Activated CD8-positive, alpha-beta memory T cell treated with anti-CD3 and anti-CD28 coated beads, Interleukin-2, amount 50 U/mL, for 1 hour (primary cell): ENCODE measurements around the gene CCDC106.

Source experiments
- DNase-seq: peaks from one replicate; pipeline ENCODE4 v3.0.0-alpha.2; 2020; ENCODE audit errors: extremely low read depth

The CCDC106 gene

DNA sequence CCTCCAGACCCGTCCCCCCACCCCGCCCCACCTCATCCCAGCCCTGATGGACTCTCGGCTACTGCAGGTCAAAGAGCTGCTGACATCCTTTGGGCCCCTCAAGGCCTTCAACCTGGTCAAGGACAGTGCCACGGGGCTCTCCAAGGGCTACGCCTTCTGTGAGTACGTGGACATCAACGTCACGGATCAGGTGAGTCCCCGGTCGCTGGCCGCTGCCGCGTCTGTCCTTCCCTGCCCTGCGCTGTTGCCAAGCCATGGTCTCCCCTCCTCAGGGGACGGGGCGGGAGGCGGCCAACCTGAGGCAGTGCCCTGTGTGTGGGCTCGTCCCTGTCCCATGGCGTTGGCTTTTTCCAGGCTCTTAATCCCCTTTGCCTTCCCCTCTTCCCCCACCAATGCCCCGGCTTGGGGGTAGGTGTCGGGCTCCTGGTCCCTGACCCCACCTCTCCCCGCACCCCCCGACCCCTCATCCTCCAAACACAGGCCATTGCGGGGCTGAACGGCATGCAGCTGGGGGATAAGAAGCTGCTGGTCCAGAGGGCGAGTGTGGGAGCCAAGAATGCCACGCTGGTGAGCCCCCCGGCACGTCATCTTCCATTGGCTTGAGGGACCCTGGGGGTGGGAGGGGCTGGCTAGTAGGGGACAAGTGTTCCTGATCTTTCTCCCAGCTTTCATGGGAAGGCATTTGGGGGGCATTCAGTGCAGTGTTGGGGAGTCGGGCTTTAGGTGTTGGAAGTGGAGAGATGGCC, 20.8 kb downstream of the CCDC106 start:
- DNase-seq: no peak

DNA sequence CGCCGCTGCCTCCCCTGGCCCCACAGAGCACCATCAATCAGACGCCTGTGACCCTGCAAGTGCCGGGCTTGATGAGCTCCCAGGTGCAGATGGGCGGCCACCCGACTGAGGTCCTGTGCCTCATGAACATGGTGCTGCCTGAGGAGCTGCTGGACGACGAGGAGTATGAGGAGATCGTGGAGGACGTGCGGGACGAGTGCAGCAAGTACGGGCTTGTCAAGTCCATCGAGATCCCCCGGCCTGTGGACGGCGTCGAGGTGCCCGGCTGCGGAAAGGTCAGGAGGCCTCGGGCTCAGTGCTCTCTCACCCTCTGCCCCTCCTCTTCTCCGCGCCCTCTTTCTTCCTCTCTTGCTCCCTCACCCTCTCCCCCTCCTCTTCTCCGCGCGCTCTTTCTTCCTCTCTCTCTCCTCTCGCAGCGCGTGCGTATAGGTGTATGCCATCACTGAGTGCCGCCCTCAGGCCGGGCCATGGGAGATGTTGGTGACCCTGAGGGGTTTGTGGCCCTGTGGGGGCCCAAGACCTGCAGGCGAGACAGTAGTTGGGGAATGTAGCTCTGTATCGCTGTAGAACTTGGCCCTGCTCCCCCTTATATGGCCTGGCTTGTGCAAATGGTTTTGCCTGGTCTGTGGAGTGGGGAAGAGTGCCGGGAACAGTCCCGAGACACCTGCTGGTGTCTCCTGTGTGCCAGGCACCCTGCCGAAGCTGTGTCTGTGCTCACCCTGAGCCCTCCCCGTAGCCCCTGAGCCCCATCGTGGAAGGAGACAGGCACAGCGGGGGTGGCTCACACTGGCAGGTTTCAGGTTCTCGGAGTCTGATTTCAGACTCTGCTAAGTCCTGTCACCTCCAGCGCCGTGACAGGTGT, 21.6 kb downstream of the CCDC106 start:
- DNase-seq: no peak

DNA sequence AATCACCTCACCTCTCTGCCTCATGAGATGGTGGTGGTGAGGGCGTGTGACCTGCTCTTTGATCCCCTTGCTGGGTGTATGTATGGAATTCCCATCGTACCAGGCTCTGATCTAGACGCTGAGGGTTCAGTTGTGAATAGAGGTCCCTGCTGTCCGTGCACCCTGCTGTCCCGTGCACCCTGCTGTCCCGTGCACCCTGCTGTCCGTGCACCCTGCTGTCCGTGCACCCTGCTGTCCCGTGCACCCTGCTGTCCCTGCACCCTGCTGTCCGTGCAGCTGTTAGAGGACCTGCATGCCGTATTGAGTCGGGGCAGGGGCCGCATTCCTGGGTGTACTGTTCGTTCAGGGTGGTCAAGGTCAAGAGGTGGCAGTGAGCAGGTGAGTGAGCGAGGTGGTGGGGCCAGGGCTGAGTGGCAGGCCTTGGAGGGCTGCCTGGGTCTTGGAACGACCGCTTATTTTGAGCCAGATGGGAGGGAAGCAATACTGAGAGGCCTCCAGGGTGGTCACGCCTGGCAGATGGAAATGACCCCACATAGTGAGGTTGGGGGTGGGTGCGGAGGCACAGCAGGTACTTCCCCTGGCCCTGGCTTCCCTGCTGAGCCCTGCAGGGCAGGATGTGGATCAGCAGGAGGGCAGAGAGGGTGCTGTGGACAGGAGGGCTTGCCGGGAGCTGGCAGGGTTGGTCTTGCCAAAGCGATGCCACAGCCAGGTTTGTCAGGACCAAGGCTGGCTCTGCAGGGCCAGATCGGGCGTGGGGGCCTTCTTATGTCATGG, 22.5 kb downstream of the CCDC106 start:
- DNase-seq: no peak

DNA sequence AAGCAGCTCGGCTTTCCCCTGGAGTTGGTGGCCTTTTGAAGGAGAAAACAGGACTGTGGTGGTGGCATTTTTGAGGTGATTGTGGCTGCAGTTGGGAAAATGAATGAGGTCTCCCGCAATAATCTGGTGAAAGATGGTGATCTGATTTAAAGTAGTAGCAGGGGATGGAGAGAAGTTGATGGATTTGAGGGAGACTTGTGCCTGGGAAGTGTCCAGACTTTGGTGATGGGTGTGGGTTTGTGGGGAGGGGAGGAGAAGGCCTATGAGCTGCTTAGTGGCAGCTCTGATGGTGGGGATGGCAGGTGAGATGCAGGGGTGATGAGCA, 23.0 kb downstream of the CCDC106 start:
- DNase-seq: no peak

DNA sequence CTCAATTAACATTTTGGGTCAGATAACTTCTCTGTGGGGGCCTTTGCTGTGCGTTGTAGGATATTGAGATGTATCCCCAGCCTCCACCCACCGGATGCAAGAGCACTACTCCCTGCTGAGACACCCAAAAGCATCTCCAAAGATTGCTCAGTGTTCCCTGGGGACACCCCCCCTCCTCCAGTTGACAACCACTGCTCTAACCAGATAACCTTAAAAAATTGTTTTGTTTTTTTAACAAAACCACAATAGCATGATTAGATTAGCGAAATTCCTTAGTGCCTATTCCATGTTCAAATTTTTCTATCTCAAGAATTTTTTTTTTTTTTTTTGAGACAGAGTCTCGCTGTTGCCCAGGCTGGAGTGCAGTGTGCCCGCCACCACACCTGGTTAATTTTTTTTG, 24.4 kb downstream of the CCDC106 start:
- DNase-seq: no peak

DNA sequence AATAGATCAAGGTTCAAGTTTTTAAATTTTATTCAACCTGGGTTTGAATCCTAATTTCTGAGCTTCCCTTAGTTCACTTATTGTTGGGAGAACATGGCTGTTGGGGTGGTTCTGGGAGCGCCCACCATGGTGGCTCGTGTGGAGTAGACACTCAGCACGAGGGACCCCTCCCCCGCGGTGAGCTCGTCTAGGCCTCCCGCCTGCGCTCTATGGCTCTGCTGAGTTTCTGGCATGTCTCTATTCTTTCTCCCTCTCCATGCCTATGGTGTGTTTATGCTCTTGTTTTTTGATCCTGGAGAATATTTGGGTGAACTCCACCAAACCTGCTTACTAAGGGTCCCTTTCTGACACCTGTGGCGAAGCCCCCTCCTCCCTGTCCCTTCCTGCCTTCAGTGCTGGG, 25.5 kb downstream of the CCDC106 start:
- no peak for DNase-seq

DNA sequence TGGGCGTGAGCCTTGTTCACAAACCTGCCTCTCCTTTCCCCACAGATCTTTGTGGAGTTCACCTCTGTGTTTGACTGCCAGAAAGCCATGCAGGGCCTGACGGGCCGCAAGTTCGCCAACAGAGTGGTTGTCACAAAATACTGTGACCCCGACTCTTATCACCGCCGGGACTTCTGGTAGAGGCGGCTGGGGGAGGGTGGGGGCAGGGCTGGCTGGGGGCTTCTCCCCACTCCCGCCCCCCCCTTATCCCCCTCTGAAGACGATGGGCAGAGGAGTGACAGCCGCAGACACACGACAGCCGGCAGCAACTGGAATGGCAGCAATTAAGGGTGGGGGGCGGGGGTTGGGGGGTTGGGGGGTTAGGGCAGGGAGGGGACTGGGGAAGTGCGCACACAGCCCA, 25.9 kb downstream of the CCDC106 start:
- DNase-seq: no peak

DNA sequence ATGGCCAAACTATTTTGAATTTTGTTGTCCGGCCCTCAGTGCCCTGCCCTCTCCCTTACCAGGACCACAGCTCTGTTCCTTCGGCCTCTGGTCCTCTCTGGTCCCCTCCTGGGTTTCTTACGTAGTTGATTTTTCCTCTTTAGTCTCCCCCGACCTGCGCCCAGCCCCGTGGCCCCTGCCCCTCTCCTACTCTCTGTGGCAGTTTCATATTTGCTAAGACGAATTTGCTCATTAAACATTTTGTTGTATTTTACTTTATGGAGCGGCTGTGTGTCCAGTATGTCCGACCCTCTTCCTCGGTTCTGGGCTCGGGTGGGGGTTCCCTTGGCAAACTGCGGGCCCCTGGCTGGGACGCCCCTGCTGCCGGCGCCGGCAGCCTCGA, 26.4 kb downstream of the CCDC106 start:
- DNase-seq: no peak

DNA sequence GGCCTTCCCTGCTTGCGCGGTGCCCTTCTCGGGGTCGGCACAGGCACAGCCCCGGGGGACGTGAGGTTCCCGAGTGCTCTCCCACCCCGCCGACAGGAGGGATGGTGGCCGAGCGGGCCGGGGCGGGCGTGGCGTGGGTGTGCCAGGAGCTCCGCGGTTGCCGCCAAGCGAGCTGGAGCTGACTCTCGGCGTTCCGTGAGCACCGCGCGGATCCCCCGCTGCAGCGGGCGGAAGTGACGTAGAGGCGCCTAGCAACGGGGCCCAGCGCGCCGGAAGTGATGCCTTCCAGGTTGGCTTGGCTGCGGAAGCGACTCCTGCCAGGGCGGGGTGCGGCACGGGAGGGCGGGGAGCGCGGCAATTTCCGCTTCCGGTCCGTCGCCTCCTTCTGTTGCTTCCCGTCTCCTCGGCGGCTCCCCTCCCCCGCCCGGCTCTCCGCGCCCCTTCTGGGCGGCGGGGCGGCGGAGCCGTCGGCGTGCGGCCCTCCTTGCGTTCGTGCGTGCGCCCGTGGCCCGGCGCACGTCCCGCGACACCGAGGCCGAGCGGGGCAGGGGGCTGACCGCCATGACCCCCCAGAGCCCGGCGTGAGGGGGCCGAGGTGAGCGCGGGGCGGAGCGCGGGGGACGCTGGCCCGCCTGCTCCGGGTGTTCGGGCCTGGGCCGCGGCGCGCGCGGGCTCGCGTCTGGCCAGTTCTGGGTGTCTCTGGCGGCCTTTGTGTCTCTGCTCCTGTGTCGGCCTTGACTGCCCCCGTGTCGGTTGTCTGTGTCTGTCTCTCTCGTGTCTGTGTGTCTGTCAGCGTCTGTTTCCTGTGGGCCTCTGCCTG, 27.0 kb downstream of the CCDC106 start, which contains the start of gene EPN1:
Gene EPN1 (plus strand): TSS at position 386 of the 820 bp plus-strand sequence. CDS start 3,402 bp downstream, outside the sequence.
- DNase-seq: peak; percentile 92

DNA sequence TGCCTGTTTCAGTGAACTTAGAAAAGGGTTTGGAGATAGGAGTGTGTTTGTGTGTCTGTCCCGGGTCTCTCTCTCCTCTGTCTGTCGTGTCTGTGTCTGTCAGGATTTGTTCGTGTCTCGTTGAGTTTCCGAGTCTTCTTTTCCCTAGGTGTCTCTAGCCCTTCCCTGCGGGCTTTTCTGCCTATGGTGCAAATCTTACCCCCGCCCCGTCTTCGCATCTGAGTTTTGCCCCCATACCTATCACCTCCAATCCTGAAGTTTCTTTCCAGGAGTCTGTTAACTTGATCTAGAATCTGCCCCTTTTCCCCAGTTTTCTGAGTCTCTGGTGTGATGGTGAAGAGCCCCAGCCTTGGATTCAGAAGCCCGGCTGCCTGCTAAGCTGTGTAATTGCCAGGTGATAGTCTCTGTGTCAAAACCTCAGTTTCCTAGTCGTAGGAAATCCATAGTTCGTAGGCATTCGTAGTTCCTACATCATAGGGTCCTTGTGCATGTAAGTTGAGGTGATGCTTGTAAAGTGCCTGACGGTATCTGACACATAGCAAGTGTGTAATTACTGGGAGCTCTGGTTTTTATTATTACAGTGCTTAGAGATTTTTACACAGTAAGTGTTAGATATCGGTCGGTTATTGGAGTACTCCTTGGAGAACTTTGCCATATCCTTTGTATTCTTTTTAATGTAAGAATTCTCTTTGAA, 27.8 kb downstream of the CCDC106 start:
- no peak for DNase-seq

DNA sequence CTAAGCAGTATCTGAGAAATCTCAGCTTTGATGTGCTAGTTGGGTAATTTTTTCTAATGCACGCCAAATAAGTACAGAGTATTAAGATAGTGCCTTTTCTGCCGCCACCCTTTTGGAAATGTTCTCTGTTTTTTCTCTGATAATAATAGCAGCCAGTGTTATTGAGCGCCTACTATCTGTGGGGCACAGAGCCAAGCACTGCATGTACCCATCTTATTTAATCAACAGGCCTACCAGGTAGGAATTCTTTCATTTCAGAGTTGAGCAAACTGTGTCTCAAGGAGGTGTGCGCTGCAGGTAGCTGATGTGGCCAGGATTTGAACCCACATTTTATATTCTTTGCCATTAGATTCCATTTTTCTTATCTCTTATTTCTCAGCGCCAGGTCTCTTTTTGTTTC, 28.4 kb downstream of the CCDC106 start:
- no peak for DNase-seq

DNA sequence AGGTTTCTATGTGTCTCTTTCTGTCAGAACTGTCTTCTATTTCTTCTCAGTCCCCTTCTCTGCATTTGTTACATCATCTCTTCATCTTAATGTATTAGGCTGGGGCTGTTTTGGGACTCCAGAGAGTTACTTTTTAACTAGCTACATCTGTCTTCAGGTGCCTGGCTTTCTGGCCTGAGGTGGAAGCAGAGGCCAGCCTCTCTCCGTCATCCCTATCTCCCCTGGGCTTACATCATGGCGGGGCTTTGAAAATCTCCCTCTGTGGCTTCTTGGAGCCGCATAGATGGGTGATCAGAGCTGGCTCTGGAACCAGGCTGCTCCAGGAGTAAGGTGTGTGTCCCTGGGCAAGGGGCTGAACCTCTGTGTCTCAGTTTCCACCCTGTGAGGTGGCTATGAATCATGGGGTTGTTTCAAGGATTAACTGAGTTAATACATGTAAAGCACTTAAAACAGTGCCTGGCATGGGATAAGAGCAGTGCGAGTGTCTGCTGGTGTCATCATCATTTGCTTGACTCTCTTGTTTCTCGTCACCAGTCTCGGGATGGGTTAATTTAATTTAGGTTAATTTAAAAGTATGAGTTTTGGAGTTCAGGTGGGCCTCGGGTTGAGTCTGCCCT, 29.0 kb downstream of the CCDC106 start:
- DNase-seq: no peak

DNA sequence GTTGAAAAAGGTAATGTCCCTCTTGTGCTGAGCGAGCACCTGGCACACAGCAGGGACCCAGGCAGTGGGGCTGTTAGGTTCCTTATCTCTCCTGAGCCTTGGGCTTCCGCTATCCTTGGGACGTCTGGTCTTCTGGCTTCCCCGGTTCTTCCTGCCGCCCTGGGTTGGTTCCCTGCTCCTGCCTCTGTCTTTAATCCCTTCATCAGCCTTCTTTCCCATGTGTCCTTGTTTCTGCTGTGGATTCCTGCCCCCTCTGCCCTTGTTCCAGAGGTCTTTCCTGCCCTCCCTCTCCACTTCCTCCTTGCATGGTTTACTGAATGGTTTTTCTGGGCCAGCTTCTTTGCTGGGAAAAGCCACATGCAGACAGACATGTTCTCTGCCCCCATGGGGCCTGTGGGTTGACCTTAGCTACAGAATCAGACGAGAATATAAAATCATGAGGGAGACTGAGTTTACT, 29.6 kb downstream of the CCDC106 start:
- DNase-seq: no peak

DNA sequence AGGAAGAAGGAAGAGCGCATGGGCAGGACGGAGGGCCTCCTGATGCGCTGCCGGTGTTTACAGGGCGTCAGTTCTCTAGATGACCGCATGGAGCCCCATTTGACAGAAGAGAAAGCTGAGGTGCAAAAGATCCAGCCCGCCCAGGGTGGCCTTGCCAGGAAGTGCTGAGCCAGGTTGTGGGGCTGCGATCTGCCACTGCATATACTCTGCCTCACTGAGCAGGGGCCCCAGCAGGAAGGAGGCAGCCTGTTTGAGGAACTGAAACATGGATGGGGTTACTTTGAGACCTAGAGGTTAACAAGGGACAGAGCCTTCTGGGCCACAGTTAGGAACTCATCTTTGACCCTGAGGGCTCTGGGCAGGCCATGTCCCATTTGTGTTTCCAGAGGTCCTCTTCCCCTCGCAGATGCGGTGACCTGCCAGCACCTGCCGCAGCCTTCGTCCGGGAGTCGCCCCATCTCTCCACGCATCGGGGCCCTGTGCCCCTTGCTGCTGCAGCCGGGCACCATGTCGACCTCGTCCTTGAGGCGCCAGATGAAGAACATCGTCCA, 30.2 kb downstream of the CCDC106 start:
- DNase-seq: no peak

DNA sequence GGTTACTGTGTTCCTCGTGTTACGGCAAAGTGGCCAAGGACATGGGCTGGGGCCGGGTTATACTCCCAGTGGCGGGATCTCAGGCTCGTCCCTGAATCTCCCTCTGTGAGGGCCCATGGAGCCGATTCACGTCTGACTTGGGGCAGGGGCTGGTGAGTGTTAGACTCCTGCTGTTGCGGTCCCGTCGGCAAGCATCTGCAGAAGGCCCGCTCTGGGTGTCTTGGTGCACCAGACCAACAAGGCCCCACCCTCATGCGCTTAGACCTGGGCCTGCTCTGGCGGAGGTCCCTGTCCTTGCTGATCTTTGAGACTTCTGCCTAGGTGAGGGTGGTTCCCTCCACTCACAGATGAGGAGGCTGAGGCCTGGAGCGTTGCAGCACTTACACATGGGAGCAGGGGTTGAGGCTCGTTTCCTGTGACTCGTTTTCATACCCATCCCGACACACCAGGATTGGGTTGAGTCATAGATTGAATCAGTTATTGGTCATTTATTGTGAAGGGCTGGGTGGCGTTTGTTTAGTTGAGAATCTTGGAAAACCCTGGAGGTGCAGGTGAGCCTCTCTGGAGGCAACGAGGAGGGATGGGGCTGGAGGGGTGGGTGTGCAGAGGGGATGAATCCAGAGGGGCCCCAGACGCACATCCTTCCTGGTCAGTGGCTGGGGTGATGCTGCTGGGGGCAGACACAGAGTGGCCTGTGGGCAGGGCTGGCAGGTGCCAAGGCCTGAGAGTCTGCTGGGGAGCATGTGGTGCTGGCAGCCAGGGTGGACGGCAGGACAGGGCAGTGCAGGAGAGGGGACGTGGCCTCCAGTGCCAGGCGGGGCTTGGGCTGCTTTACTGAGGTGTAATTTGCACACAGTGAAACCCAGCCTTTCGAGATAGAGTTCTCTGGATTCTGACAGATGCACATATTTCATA, 31.6 kb downstream of the CCDC106 start:
- no peak for DNase-seq

DNA sequence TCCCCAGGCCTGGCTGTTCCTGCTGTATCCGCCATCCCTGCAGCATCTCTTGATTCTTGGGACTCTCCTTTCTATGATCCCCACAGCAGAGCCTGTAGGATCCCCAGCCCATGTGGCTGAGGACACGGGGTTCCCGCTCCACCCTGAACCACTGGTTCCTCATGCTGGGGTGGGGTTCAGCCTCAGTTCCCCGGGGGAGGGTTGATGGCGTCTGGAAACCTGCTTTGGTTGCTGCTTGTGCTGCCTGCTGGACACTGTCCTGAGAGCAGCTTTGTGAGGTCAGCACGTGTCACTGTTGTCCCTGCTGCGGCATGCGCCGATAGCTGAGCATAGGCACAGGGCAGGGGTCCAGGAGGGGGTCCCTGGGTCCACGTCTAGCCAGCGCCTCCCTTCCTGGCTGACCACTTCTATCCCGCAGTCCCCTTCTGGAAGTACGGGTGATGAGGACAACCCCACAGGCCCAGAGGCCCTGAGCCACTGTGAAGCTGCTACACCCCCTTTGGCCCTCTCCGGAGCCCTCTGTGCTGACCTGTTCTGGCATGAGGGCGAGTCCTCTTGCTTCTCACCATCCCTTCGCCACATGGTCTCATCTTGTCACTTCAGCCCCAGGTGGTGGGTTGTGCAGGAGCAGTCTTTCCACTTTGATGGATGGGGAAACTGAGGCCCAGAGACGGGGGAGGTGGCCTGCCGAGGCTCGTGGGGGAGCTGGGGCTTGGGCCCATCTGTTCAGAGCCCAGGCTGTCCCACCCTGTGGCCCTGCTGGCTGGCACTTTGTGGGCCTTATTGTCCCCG, 32.5 kb downstream of the CCDC106 start:
- DNase-seq: no peak

DNA sequence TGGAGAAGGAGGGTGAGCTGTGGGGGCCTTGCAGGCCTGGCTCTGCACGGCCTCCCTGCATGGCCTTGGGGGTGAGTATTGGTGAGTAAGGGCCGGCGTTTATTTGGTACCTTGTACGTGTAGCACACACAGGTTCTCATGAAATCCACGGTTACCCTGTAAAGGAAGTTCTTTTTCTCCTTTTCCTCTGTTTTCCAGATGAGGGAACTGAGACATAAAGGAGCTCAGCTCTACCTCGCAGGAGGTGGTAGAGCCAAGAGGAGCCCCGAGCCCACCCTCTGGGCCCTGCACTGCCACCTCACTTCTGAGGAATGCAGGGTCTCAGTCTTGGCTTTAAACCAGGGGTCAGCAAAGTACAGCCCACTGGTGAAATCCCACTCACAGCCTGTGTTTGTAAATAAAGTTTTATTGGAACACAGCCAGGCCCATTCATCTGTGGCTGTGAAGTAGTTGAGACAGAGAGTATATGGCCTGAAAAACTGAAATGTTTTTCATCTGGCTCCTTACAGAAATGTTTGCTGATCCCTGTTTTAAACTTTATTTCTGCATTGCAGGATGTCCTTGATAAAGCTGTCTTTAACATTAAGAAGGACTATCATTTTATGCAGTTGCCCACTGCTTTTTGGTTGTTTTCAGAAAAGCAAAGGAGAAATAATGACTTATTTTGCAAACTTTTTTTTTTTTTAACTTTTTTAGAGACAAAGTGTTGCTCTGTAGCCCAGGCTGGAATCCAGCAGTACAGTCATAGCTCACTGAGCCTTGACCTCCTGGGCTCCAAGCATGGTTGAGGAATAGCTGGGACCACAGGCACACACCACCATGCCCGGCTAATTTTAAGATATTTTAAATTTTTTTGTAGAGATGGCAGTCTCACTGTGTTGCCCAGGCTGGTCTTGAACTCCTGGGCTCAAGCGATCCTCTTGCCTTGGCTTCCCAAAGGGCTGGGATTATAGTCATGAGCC, 33.4 kb downstream of the CCDC106 start:
- no peak for DNase-seq
